Smooth muscle cell (in vitro differentiated cells): ENCODE measurements around the gene TGFBR2. TPM values are rescaled to one million over a fixed set of nuclear protein-coding genes. Genes with fewer than 3 reads are reported as not detected.

Source experiments
- DNase-seq: peaks from one replicate; lab custom pipeline; 2025; ENCODE audit not compliant: unreplicated experiment; lab: John Stamatoyannopoulos, UW
- H2AFZ ChIP-seq: fragments of 200-600 bp; sonication (generic); 2 replicates; pipeline ENCODE4 v1.6.0; 2016; ENCODE audit warnings: antibody characterized with exemption, low read depth, mild to moderate bottlenecking
- H3F3A ChIP-seq: fragments of 200-600 bp; sonication (generic); 2 replicates; pipeline ENCODE4 v1.6.0; 2017; ENCODE audit warnings: antibody characterized with exemption, low read depth
- H3K27ac ChIP-seq: fragments of 200-600 bp; sonication (generic); 2 replicates; pipeline ENCODE4 v1.5.1; 2016; ENCODE audit warnings: low read depth, mild to moderate bottlenecking
- H3K27me3 ChIP-seq: fragments of 200-600 bp; sonication (generic); 2 replicates; pipeline ENCODE4 v1.6.1; 2016; ENCODE audit warnings: low read depth, mild to moderate bottlenecking
- H3K36me3 ChIP-seq: fragments of 200-600 bp; sonication (generic); 2 replicates; pipeline ENCODE4 v1.5.1; 2016; ENCODE audit warnings: low read depth
- H3K4me1 ChIP-seq: fragments of 200-600 bp; sonication (generic); 2 replicates; pipeline ENCODE4 v1.5.1; 2016; ENCODE audit warnings: low read depth
- H3K4me2 ChIP-seq: fragments of 200-600 bp; sonication (generic); 2 replicates; pipeline ENCODE4 v1.6.0; 2016; ENCODE audit warnings: mild to moderate bottlenecking
- H3K4me3 ChIP-seq: fragments of 200-600 bp; sonication (generic); 2 replicates; pipeline ENCODE4 v1.5.1; 2016; ENCODE audit warnings: mild to moderate bottlenecking
- H3K79me2 ChIP-seq: fragments of 200-600 bp; sonication (generic); 2 replicates; pipeline ENCODE4 v1.6.0; 2016; ENCODE audit warnings: low read depth, mild to moderate bottlenecking
- H3K9ac ChIP-seq: fragments of 200-600 bp; sonication (generic); 2 replicates; pipeline ENCODE4 v1.6.0; 2016; ENCODE audit warnings: low read depth
- H3K9me3 ChIP-seq: fragments of 200-600 bp; sonication (generic); replicated peaks from 2 replicates; pipeline ENCODE4 v1.5.1; 2016; ENCODE audit warnings: low read depth
- H4K20me1 ChIP-seq: fragments of 200-600 bp; sonication (generic); 2 replicates; pipeline ENCODE4 v1.6.0; 2016; ENCODE audit warnings: low read depth
- WGBS: methylation state at CpG from one replicate; pipeline ENCODE4 v1.1.7; 2016; ENCODE audit warnings: low lambda C conversion rate; 5-methylcytosine and 5-hydroxymethylcytosine counted together
- polyA plus RNA-seq: library from polyadenylated mRNA; unstranded; fragments of >200 nt; fragmentation: Nextera tagmentation; extraction: Ambion mirVana; gene quantifications from 2 replicates; pipeline ENCODE4 v1.2.1, GENCODE V29; 2016
- total RNA-seq: library from RNA; depleted of rRNA; stranded (reverse); fragments of >200 nt; gene quantifications from 2 replicates; pipeline ENCODE4 v1.2.3, GENCODE V29; 2014
- TF ChIP-seq, protein P1 (sequence below): fragments of 200-600 bp; sonication (generic); IDR thresholded peaks from 2 replicates; pipeline ENCODE4 v1.5.1; 2017; ENCODE audit warnings: borderline replicate concordance, mild to moderate bottlenecking, antibody characterized with exemption; ENCODE audit not compliant: insufficient read depth, poor library complexity, severe bottlenecking

TGFBR2 gene
- total and polyA plus RNA-seq, 2 experiments from 2014 or later, result 39.6 to 53.7 TPM

DNA sequence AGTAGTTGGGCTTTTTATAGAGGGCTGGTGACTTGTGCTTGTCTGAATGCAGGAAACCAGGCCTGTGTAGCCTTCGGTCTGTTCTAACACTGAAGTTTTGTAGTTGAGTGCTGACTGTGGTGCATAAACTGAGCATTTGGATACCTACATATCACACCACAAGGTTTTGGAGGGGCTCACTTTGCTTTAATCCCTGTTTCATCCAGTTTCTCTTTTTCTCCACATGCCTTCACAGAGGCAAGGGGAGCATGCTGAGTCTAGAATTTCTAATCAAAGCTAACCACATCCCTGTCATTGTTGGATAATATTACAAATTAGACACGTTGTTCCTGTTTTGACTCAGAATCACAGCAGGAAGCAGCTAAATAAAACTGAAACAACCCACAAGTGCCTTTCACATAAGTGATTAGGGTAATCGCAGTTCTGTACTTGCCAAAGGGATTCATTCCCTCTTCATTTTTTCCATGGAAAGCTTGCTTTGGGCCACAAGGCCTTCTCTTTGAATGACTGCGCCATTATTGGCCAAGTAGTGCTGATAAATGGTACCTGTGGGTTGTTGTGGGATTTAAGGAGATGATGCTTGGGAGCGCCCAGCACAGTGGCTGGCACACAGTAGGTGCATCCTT, 48.9 kb downstream of the TGFBR2 start:
- DNase-seq, result no peak
- no peaks in the 10 kb centered on the region for H3K27me3 ChIP-seq
- no peak overlapping the region for H2AFZ ChIP-seq
- no peak overlapping the region for H3K9ac ChIP-seq
- peak overlapping the region; percentile 74 for H3K27ac ChIP-seq
- H3K9me3 ChIP-seq, result no peaks in the 10 kb centered on the region
- H3F3A ChIP-seq, result peaks cover 12% of the 10 kb centered on the region
- TF ChIP-seq, protein P1, sequence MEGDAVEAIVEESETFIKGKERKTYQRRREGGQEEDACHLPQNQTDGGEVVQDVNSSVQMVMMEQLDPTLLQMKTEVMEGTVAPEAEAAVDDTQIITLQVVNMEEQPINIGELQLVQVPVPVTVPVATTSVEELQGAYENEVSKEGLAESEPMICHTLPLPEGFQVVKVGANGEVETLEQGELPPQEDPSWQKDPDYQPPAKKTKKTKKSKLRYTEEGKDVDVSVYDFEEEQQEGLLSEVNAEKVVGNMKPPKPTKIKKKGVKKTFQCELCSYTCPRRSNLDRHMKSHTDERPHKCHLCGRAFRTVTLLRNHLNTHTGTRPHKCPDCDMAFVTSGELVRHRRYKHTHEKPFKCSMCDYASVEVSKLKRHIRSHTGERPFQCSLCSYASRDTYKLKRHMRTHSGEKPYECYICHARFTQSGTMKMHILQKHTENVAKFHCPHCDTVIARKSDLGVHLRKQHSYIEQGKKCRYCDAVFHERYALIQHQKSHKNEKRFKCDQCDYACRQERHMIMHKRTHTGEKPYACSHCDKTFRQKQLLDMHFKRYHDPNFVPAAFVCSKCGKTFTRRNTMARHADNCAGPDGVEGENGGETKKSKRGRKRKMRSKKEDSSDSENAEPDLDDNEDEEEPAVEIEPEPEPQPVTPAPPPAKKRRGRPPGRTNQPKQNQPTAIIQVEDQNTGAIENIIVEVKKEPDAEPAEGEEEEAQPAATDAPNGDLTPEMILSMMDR, result no peak
- H3K4me1 ChIP-seq, result peaks cover 23% of the 10 kb centered on the region
- no peak overlapping the region for H3K4me3 ChIP-seq
- no peaks in the 10 kb centered on the region for H4K20me1 ChIP-seq
- peaks cover 19% of the 10 kb centered on the region for H3K79me2 ChIP-seq
- WGBS, result 49% methylated on average over 5 of the region's 5 CpGs
- peak overlapping the region; percentile 4 for H3K4me2 ChIP-seq
- no peaks in the 10 kb centered on the region for H3K36me3 ChIP-seq

DNA sequence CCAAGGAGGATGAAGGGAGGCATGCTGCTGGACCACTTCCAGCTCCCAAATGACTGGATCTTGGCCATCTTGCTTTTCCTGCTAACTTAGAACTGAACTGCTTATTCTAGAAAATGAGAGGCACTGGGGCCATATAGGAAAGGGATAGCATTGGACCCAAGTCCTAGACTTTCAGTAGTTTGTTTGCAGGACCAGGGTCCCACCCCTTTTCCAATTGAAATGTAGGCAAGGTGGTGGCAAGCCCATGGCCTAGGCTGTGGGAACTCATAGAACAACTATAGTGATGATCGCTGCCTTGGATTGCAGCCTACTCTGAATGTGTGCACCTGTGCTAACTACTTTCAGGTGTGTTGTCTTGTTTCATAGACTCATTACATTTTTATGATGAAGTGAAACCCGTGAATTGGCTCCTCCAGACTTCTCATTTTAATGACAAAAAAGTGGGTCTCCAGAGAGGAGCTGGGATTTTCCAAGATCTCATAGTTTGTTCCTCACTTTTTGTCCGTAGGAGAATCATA, 50.3 kb downstream of the TGFBR2 start:
- Histone ChIP-seq H3K9me3 (no peaks in the 10 kb centered on the region), H3K36me3 (no peaks in the 10 kb centered on the region), H3F3A (peaks cover 9% of the 10 kb centered on the region), H3K27ac (peak overlapping the region; percentile 94), H3K4me2 (no peak overlapping the region), H2AFZ (no peak overlapping the region), H4K20me1 (no peaks in the 10 kb centered on the region), H3K9ac (no peak overlapping the region), H3K4me3 (no peak overlapping the region), H3K27me3 (no peaks in the 10 kb centered on the region), H3K79me2 (peaks cover 13% of the 10 kb centered on the region), H3K4me1 (peaks cover 23% of the 10 kb centered on the region)
- 97% methylated on average over 3 of the region's 3 CpGs for WGBS
- TF ChIP-seq, protein P1, result no peak
- DNase-seq, result no peak

DNA sequence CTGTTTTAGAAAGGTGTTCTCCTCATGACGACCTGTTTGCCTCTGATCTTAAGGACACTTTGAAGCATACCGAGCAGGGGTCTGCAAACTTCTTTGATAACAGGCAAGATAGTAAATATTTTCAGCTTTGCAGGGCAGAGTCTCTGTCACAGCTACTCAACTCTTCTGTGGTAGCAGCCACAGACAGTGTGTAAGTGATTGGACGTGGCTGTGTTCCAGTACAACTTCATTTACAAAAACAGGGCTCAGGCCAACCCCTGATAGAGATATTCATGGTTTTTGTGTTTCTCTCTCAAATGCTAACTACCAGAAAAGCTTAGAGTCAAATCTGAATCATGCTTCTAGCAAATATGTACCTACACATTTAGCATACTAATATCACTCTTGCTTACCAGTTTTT, 51.5 kb downstream of the TGFBR2 start:
- Histone ChIP-seq H3F3A (peaks cover 9% of the 10 kb centered on the region), H2AFZ (no peak overlapping the region), H3K4me1 (peaks cover 23% of the 10 kb centered on the region), H3K4me2 (peak overlapping the region; percentile 73), H3K9ac (peak overlapping the region; percentile 59), H3K4me3 (no peak overlapping the region), H3K36me3 (no peaks in the 10 kb centered on the region), H4K20me1 (no peaks in the 10 kb centered on the region), H3K9me3 (no peaks in the 10 kb centered on the region), H3K27me3 (no peaks in the 10 kb centered on the region), H3K79me2 (peaks cover 10% of the 10 kb centered on the region), H3K27ac (peak overlapping the region; percentile 94)
- DNase-seq, result no peak
- TF ChIP-seq, protein P1, result no peak
- WGBS, result 17% methylated on average over 3 of the region's 3 CpGs
